Measurements from ENCODE around the gene KIF6.

KIF6 gene

DNA sequence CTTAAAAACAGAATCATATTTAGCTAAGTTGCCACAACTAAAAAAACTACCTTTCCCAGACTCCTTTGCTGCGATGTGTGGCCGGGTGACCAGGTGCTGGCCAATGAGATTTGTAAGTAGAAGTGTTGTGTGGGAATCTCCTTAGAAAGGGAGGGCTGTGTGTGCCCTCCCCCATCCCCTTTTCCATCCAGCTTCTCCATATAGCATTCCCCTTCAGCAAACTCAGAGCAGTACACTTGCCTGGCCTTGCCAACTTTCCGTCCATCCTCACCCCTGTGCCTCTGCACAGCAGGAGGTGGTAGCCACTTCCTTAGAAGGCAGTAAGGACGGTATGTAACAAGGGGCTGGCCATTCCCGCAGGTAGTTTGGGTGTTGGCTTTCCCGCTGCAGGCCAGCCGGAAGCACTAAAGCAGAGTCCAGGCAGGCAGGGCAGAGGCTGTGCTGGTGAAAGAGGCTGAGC, 380.4 kb downstream of the KIF6 start:
- TF ChIP-seq BCL11A (tag by site-specific recombination; IDR thresholded peaks at IDR 0.05; ENCODE audit: low read depth) (no peak), ZNF112 (tag by site-specific recombination; IDR thresholded peaks at IDR 0.05) (no peak), PRDM6 (tag by site-specific recombination; IDR thresholded peaks at IDR 0.05) (no peak), SETDB1 (IDR thresholded peaks at IDR 0.05; ENCODE audit: insufficient read length, low read length) (no peak), BCL11B (tag by site-specific recombination; IDR thresholded peaks at IDR 0.05; ENCODE audit: low read depth) (no peak), ZNF837 (tag by site-specific recombination; IDR thresholded peaks at IDR 0.05) (no peak), ZNF302 (tag by site-specific recombination; IDR thresholded peaks at IDR 0.05; ENCODE audit: low read depth) (no peak), ZNF521 (tag by site-specific recombination; IDR thresholded peaks at IDR 0.05) (no peak), ZNF24 (tag by site-specific recombination; IDR thresholded peaks at IDR 0.05) (no peak), ZNF555 (tag by site-specific recombination; conservative IDR thresholded peaks at IDR 0.05) (no peak), ZNF23 (tag by site-specific recombination; IDR thresholded peaks at IDR 0.05; ENCODE audit: borderline replicate concordance) (no peak), ZNF707 (tag by site-specific recombination; IDR thresholded peaks at IDR 0.05) (no peak), ZSCAN5A (tag by site-specific recombination; IDR thresholded peaks at IDR 0.05) (no peak)
- TF ChIP-seq, protein P1, sequence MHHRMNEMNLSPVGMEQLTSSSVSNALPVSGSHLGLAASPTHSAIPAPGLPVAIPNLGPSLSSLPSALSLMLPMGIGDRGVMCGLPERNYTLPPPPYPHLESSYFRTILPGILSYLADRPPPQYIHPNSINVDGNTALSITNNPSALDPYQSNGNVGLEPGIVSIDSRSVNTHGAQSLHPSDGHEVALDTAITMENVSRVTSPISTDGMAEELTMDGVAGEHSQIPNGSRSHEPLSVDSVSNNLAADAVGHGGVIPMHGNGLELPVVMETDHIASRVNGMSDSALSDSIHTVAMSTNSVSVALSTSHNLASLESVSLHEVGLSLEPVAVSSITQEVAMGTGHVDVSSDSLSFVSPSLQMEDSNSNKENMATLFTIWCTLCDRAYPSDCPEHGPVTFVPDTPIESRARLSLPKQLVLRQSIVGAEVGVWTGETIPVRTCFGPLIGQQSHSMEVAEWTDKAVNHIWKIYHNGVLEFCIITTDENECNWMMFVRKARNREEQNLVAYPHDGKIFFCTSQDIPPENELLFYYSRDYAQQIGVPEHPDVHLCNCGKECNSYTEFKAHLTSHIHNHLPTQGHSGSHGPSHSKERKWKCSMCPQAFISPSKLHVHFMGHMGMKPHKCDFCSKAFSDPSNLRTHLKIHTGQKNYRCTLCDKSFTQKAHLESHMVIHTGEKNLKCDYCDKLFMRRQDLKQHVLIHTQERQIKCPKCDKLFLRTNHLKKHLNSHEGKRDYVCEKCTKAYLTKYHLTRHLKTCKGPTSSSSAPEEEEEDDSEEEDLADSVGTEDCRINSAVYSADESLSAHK (tag by site-specific recombination; IDR thresholded peaks at IDR 0.05) = no peak
- Histone ChIP-seq H3K27ac (ENCODE audit: extremely low read depth, low read depth, low read length) (no peak overlapping the region), H3K4me1 (ENCODE audit: control insufficient read depth, insufficient read depth, low read length) (peaks cover 2% of the 10 kb centered on the region), H3K36me3 (ENCODE audit: control insufficient read depth in 2 of 2, insufficient read depth in 1 of 2, low read length in 2 of 2) (no peaks in the 10 kb centered on the region), H3K4me3 (ENCODE audit: low read depth, low read length) (no peak overlapping the region), H3K9me3 (ENCODE audit: control insufficient read depth, insufficient read depth, low read depth, low read length) (no peaks in the 10 kb centered on the region)
- ChIA-PET POLR2A (no interaction called here), CTCF (interaction anchor here (0.7 kb wide), 1 partner anchor 875 kb away, joined by 4 read pairs; no protein-coding TSS in a partner anchor)

GRCh38 chr6:39343396-39343870, 381.8 kb downstream of the KIF6 start:
- no peak overlapping the region for H3K27ac ChIP-seq (ENCODE audit: extremely low read depth, low read depth, low read length)
- H3K9me3 ChIP-seq (ENCODE audit: control insufficient read depth, insufficient read depth, low read depth, low read length) = no peaks in the 10 kb centered on the region
- H3K4me3 ChIP-seq (ENCODE audit: low read depth, low read length) = no peak overlapping the region
- no peaks in the 10 kb centered on the region for H3K36me3 ChIP-seq (ENCODE audit: control insufficient read depth in 2 of 2, insufficient read depth in 1 of 2, low read length in 2 of 2)
- TF ChIP-seq ZNF10 (tag by site-specific recombination; IDR thresholded peaks at IDR 0.05) (no peak), PRDM10 (tag by site-specific recombination; IDR thresholded peaks at IDR 0.05) (peak; percentile 84; the same call in 1 of the 2 replicates)
- POLR2A ChIA-PET = no interaction called here
- CTCF ChIA-PET = no interaction called here
- peaks cover 6% of the 10 kb centered on the region for H3K4me1 ChIP-seq (ENCODE audit: control insufficient read depth, insufficient read depth, low read length)
